HG02798 (cell line): ENCODE results near the gene PSMC5.
"Not testable (repeated sequence)": the region's sequence is repeated elsewhere in the genome, so short reads cannot be mapped to it uniquely, and the experiment has no call there.

ENCODE experiments used
- ATAC-seq: cut with Tn5 transposase; IDR thresholded peaks from one replicate; pipeline ENCODE4 v1.9.1; 2021; ENCODE audit warnings: mild to moderate bottlenecking; ENCODE audit not compliant: unreplicated experiment, poor library complexity

Gene PSMC5

DNA sequence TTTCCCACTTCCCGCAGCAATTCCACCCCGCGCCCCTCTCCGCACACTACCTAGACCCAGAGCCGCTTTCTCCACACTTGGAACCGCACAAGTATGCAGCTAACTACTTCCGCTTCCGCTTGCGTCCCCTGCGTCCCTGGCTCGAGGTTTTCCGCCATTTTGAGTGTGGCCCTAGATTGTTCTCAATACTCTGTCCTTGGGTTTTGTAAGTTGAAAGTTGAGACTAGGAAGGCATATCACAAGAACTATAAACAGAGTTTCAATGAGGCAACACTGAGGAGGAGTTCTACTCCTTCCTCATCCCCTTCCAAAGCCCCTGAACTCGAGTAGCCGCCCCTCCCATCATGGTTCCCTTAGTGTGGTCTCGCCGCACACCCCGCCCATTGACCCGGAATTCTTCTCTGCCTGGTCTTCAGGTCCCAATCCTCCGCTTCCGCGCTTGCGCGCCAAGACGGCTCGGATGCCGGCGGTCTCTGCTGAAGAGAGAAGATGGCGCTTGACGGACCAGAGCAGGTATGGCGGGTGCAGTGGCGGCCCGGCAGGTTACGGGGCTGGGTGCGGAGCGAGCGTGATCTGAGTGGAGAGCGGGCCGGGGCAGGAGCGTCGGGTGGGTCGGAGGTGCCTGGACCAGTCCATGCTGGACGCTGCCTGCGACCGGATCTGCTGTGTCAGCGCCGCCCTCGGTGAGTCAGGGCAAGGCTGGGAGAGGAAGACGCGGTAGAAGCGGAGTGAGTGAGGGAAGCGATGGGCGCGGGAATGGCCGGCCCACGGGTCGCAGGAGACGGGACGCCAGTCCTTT is at the start of gene PSMC5, which contains the start of gene FTSJ3:
PSMC5 (plus strand) TSS at position 430 of the 799 bp plus-strand sequence; CDS start at position 490, 60 bp downstream.
FTSJ3 (minus strand) TSS at position 662 of the 799 bp plus-strand sequence. CDS start 761 bp downstream, outside the sequence.
- ATAC-seq, result peak; percentile 90

GRCh38 chr17:63780507-63780906 is 46.7 kb upstream of the PSMC5 start:
- ATAC-seq, result no peak

GRCh38 chr17:63780928-63781327 is 46.3 kb upstream of the PSMC5 start:
- no peak for ATAC-seq

GRCh38 chr17:63783522-63783921 is 43.7 kb upstream of the PSMC5 start:
- no peak for ATAC-seq

DNA sequence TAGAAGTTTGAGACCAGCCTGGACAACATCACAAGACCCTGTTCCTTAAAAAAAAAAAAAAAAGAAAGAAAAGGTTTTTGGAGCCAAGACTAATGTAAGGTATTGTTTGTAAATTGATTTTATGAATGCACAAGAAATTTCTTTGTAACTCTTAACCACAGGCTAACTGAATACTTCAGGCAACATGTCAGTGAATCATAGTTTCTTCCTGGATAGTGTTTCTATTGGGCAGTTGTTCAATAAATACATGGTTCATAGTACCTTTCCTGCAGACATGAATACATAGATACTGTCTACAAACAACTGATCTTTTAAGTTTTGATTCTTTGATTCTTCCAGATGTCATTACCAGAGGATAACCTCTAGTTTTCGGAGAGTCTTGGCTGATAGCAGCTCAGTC is 41.7 kb upstream of the PSMC5 start:
- ATAC-seq, result no peak

DNA sequence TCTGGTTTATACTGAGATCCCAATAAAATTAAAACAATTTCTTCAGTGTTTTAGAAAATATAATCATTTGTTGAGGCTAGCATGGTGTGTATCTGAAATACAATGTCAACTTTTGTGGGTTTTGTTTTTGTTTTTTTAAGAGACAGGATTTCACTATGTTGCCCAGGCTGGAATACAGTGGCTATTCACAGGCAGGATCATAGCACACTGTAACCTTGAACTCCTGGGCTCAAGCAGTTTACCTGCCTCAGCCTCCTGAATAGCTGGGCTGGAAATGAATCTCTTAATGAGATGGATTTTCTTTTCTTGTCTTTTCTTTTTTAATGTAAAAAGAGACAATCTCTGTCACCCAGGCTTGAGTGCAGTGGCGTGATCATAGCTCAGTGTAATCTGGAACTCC is 41.1 kb upstream of the PSMC5 start:
- ATAC-seq, result no peak

DNA sequence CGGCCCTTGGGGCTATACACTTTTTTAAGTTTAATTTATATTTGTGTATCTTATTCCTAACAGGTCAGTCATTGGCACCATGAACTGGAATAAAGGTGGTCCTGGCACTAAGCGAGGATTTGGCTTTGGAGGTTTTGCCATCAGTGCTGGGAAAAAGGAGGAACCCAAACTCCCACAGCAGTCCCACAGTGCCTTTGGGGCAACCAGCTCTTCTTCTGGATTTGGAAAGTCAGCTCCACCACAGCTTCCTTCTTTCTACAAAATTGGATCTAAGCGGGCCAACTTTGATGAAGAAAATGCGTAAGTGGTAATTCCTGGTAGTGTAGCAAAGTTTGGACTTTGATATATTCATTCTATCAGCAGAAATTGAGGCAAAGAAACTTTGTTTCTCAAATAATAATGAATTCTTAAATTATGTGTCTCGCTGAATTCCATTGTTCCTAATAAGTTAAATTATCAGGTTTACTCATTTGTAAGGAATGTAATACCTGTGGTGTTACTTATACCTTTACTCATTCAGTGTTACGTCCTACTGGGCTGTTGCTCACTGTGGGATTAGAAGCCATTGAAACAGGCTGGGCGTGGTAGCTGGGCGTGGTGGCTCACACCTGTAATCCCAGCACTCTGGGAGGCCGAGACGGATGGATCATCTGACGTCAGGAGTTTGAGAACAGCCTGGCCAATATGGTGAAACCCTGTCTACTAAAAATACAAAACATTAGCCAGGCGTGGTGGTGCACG is 40.1 kb upstream of the PSMC5 start:
- ATAC-seq, result no peak

DNA sequence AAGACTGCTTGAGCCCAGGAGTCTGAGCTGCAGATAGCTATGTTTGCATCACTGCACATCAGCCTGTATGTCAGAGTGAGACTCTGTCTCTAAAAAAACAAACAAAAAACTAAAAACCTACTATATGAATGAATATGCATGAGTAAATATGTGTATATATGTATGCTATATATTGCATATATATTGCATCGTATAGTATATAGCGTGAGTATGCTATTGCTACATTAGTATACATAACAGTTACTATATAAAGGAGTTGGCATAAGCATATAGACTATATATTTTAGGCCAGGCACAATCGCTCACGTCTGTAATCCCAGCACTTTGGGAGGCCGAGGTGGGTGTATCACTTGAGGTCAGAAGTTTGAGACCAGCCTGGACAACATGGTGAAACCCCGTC is 37.2 kb upstream of the PSMC5 start:
- ATAC-seq, result no peak

DNA sequence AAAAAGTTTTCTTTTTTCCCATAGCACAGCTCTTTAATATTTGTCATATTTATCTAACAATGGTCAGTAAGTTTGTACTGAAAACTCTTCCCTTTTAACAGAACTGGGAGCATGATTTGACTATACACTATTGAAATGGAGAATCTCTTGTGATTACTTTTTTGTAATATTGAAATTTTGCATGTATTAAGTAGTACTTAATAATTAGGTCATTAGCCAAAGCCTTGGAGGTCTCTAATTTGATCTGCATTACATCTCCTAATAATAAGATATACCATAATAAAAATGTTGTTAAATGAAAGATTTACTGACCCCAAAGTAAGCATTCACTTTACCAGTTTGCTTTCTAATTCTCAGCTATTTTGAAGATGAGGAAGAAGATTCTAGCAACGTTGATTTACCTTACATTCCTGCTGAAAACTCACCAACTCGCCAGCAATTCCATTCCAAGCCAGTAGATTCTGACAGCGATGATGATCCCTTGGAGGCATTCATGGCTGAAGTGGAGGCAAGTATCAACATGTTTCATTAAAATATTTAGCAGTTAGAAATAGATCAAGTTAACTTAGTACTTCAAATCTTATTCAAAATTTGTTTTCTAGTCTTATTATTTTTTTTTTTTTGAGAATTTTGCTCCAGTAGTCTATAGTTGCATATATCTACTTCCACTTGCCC is 35.0 kb upstream of the PSMC5 start:
- no peak for ATAC-seq

DNA sequence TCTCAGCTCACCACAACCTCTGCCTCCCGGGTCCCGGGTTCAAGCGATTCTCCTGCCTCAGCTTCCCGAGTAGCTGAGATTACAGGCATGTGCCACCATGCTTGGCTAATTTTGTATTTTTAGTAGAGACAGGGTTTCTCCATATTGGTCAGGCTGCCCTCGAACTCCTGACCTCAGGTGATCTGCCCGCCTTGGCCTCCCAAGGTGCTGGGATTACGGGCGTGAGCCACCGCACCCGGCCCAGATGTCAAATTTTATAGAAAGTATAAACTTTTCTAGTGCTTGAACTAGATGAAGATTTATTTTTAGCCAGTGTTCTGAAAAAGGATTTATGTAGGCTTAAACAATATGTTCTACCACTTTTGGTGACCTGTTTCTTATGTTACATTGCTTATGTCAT is 30.9 kb upstream of the PSMC5 start:
- not testable (repeated sequence) for ATAC-seq

- no peak for ATAC-seq
Measured at GRCh38 chr17:63798572-63799106, 28.6 kb upstream of the PSMC5 start.

- no peak for ATAC-seq
Measured at GRCh38 chr17:63800783-63801182, 26.4 kb upstream of the PSMC5 start.

- ATAC-seq, result no peak
Measured at GRCh38 chr17:63804328-63804727, 22.9 kb upstream of the PSMC5 start.

- no peak for ATAC-seq
Measured at GRCh38 chr17:63805591-63805990, 21.6 kb upstream of the PSMC5 start.

DNA sequence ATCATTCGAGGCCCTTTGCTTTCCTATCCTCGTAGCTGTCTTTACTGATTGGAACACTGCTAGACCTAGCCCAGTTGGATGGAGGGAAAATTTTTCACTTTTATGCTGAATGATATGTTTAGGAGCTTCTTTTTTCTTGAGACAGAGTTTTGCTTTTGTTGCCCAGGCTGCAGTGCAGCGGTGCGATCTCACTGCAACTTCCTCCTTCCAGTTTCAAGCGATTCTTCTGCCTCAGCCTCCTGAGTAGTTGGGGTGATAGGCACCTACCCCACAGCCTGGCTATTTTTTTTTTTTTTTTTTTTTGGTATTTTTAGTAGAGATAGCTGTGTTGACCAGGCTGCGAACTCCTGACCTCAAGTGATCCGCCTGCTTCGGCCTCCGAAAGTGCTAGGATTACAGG is 17.3 kb upstream of the PSMC5 start:
- ATAC-seq, result no peak

DNA sequence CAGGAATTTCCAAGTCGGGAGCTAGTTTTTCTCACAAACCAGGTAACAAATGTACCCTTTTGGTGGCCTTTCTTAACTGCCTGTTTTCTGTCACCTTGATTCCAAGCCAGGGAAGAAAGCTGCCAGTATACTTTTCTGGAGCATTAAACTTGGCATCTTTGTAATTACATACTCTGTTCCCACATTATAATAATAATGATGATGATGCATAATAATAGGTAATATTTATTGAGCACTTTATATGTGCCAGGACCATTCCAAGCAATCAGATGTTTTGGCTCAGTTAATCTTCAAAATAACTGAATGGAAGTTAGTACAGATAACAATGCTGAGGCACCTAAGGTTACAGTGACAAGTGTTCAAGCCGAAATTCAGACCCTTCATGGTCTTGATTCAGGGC is 11.1 kb upstream of the PSMC5 start:
- ATAC-seq, result no peak

GRCh38 chr17:63816669-63817068 is 10.6 kb upstream of the PSMC5 start:
- ATAC-seq, result no peak

DNA sequence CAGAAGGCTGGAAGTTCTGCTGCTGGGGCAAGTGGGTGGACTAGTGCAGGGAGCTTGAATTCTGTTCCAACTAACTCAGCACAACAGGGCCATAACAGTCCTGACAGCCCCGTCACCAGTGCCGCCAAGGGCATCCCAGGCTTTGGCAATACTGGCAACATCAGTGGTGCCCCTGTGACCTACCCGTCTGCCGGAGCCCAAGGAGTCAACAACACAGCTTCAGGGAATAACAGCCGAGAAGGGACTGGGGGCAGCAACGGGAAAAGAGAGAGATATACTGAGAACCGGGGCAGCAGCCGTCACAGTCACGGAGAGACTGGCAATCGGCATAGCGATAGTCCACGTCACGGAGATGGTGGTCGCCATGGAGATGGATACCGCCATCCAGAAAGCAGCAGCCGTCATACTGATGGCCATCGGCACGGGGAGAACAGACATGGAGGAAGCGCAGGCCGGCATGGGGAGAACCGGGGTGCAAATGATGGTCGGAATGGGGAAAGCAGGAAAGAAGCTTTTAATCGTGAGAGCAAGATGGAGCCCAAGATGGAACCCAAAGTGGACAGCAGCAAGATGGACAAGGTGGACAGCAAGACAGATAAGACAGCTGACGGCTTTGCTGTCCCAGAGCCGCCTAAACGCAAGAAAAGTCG is 9.4 kb upstream of the PSMC5 start:
- ATAC-seq, result no peak

DNA sequence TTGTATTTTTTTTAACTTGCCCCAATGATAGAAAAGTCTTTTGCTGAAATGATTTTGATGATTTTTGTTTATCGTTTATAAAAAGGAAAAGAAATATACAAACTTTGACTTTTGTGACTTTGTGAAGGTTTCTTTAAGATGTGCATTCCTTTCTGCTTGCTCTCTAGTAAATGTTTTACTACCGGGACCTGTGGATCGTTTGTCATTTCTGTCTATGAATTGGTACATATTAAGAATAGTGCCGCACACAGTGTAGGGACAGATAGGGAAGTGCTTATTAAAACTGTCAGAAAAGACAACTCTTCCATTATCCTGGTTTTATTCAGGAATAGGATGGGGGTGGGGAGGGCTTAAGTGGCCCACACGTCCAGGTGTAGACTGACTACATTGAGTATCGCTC is 8.1 kb upstream of the PSMC5 start:
- no peak for ATAC-seq
